Activated CD8-positive, alpha-beta memory T cell treated with anti-CD3 and anti-CD28 coated beads, Interleukin-2, amount 50 U/mL, for 24 hours (primary cell): Measurements from ENCODE around the gene IKBIP.
"Not testable (repeated sequence)": the region's sequence is repeated elsewhere in the genome, so short reads cannot be mapped to it uniquely, and the experiment has no call there.

Experiments used
- DNase-seq: peaks from one replicate; pipeline ENCODE4 v3.0.0-alpha.2; 2020; ENCODE audit errors: extremely low read depth

The IKBIP gene

DNA sequence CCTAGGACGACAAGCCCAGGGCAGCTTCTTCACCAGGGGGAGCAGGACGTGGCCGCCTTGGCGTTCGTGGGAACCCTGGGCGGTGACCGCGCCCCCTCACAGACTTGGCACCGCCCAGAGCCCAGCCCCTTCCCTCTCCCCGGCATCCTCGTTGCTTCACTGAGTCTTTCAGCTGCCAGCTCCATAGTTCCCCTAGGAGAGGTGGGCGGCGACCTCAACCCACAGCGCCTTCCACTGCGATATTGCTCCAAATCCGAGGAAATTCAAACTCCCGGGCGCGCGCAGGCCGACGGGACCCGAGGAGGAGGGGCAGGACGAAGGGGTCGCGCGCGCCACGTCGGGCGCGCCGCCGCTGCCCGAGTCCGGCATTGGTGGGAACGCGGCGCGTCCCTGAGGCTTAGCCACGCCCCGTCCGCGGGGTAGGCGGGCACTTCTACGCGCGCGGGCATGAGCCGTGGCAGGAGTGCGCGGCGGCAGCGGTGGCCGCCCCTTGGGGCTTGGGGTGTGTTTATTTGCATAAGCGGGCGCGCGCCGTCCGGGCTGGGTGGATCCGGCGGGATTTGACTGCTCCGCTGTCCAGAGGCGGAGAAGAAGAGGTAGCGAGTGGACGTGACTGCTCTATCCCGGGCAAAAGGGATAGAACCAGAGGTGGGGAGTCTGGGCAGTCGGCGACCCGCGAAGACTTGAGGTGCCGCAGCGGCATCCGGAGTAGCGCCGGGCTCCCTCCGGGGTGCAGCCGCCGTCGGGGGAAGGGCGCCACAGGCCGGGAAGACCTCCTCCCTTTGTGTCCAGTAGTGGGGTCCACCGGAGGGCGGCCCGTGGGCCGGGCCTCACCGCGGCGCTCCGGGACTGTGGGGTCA lies at the start of gene IKBIP, which contains the start of gene APAF1:
IKBIP (minus strand) TSS at position 77 of the 860 bp plus-strand sequence. CDS start 87 bp downstream, outside the sequence.
APAF1 (plus strand) TSS at position 579 of the 860 bp plus-strand sequence. CDS start 3,070 bp downstream, outside the sequence.
- DNase-seq = peak; percentile 87

GRCh38 chr12:98691351-98691750 lies 46.8 kb upstream of the IKBIP start:
- no peak for DNase-seq

- DNase-seq = no peak
Measured at GRCh38 chr12:98686603-98687002, 42.0 kb upstream of the IKBIP start.

- DNase-seq = no peak
Measured at GRCh38 chr12:98684199-98684598, 39.6 kb upstream of the IKBIP start.

DNA sequence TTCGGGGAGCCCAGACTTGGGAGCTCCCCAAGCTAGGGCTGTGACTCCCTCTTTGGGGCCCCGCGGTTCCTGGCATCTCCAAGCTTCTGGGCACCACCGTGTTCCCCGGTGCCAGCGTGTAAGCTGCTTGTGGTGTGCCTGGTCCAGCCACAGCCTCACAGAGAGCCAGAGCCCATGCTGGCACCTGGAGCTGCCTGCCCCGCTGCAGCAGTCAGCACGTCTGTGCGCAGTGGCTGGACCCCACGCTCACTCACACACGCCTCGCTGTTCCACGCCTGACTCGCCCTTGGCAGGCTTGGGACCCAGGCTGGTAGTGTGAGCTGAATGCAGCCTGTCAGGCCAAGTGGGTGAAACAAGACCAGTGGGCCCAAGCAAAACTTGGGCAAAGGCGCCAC lies 35.0 kb upstream of the IKBIP start:
- no peak for DNase-seq

DNA sequence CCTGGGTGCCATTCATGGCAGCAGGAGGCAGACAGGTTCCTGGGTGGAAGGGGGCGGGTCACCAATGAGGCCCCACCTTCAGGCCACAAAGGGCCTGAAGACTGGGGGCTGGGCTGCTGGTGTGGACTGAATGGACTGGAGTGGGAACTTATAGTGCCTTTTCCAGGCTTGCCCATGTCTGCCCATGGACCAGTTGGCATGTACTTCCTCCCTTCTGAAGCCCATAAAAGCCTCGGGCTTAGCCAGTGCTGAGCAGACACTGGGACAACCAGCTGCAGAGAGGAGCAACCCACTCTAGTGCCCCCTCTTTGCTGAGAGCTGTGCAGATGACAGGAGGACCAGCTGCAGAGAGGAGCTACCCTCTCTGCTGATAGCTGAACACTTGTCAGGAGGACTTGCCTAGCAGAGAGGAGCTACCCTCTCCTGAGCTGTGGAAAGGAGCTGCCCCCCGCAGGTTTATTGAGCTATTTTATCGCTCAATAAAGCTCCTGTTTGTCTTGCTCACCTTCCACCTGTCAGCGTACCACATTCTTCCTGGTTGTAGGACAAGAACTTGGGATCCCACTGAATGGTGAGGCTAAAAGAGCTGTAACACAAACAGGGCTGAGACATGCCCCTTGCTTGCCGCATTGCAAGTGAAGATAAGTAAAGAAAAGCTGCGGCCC lies 34.5 kb upstream of the IKBIP start:
- DNase-seq = no peak

GRCh38 chr12:98678236-98678945 lies 33.8 kb upstream of the IKBIP start:
- no peak for DNase-seq

DNA sequence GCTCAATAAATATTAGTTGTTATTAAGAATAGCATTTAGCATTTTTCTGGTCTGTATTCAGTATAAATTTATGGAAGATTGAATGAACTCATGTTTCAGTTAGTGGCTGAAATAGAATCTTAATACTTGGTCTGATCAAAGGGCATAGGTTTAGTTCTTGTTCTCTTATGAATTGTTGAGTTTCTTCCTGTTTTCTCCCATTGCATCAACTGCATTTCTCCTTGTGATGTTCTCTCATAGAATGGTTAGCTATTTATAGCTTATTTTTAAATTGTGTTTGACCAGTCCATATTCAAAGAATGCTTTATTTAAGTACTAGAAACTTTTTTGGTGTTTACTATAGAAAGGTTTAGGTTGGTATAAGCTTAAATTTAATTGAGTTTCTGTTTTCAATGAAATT lies 30.3 kb upstream of the IKBIP start:
- no peak for DNase-seq

DNA sequence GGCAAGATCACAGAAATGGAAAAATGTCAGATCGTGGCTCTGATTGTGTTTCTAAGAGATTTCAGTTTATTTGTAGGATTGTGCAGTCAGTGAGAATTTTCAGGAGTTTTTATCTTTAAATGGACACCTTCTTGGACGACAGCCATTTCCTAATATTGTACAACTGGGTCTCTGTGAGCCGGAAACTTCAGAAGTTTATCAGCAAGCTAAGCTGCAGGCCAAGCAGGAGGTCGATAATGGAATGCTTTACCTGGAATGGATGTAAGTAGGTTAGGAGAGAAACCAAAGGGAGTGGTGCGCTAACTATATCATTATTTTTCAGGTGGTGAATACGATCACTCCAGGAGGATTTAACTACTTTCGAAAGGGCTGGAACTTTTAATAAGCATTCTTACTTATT lies 26.9 kb upstream of the IKBIP start:
- no peak for DNase-seq

- no peak for DNase-seq
Measured at GRCh38 chr12:98669751-98670150, 25.2 kb upstream of the IKBIP start.

- DNase-seq = no peak
Measured at GRCh38 chr12:98660521-98660920, 15.9 kb upstream of the IKBIP start.

GRCh38 chr12:98656289-98657101 lies 11.9 kb upstream of the IKBIP start:
- DNase-seq = no peak

DNA sequence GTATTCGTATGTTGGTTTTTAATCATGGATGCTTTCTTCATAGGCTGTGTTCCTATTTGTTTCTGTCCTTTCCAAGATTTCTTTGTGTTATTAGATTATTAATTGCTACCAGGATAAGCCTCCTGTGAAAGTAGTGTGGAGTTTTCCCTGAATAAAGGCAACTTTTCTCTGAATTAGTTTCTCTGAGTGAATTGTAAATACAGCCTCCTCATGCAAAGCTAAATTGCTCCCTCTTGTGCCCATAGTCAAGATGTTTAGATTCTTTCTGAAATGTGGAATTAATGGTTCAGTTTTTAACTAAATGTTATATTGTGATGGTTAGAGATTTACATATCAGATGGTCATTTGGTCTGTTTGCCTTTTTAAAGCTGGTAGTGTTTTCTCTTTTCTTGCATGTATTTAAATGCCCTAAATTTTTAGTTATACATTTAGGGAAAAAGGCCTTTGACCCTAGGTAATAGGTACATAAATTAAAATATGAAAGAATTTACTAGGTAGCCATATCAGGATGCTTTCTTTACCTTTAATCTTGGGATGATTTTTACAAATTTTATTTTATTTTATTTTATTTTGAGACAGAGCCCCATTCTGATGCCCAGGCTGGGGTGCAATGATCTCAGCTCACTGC lies 9.4 kb upstream of the IKBIP start:
- no peak for DNase-seq

- no peak for DNase-seq
Measured at GRCh38 chr12:98651328-98651727, 6.7 kb upstream of the IKBIP start.

- DNase-seq = no peak
Measured at GRCh38 chr12:98646294-98647090, 1.9 kb upstream of the IKBIP start.

- no peak for DNase-seq
Measured at GRCh38 chr12:98645572-98646067, 1.0 kb upstream of the IKBIP start.

- no peak for DNase-seq
Measured at GRCh38 chr12:98644433-98644711, 216 bp downstream of the IKBIP start.

DNA sequence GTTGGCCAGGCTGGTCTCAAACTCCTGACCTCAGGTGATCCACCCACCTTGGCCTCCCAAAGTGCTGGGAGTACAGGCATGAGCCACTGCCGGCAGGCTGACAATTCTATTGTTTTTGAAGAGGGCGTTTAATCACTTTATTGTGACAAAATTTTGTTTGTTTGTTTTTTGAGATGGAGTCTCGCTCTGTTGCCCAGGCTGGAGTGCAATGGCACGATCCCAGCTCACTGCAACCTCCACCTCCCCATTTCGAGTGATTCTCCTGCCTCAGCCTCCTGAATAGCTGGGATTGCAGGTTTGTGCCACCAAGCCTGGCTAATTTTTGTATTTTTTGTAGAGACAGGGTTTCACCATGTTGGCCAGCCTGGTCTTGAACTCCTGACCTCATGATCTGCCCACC lies 1.8 kb downstream of the IKBIP start:
- not testable (repeated sequence) for DNase-seq

DNA sequence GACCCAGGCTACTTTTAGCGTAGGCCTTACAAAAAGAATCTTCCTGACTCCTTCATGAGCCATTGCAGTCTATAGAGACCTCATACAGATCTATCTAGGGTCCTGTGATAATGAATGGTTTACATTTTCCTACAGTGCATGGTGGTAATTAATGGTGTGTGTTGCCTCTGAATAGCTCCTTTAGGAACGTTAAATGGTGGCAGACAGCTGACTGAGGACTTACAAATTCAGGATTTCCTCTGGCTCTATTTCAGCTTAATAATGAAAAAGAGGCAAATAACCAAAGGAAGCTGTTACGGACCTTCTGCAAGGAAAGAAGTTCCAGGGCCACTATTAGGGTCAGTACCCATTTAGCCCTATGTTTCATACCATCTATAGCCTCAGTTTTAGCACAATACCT lies 5.1 kb downstream of the IKBIP start:
- DNase-seq = no peak

- no peak for DNase-seq
Measured at GRCh38 chr12:98638009-98638408, 6.6 kb downstream of the IKBIP start.
